GM21390 (cell line): ENCODE measurements around the gene UBASH3B.
A peak's percentile ranks its signal among the peaks of the same experiment; 100 is the strongest.
"Not testable (repeated sequence)": the region's sequence is repeated elsewhere in the genome, so short reads cannot be mapped to it uniquely, and the experiment has no call there.

ENCODE experiments used
- ATAC-seq: cut with Tn5 transposase; IDR thresholded peaks from one replicate; pipeline ENCODE4 v1.9.1; 2021; ENCODE audit not compliant: unreplicated experiment

The UBASH3B gene, protein sequence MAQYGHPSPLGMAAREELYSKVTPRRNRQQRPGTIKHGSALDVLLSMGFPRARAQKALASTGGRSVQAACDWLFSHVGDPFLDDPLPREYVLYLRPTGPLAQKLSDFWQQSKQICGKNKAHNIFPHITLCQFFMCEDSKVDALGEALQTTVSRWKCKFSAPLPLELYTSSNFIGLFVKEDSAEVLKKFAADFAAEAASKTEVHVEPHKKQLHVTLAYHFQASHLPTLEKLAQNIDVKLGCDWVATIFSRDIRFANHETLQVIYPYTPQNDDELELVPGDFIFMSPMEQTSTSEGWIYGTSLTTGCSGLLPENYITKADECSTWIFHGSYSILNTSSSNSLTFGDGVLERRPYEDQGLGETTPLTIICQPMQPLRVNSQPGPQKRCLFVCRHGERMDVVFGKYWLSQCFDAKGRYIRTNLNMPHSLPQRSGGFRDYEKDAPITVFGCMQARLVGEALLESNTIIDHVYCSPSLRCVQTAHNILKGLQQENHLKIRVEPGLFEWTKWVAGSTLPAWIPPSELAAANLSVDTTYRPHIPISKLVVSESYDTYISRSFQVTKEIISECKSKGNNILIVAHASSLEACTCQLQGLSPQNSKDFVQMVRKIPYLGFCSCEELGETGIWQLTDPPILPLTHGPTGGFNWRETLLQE

GRCh38 chr11:122655527-122656072, at the start of gene UBASH3B:
TSS of gene UBASH3B (plus strand) at chr11:122655722. CDS start at chr11:122656050, 328 bp downstream.
- peak; percentile 85 for ATAC-seq

- ATAC-seq: not testable (repeated sequence)
Observed at GRCh38 chr11:122607162-122607561, 48.4 kb upstream of the UBASH3B start.

GRCh38 chr11:122612123-122612824, 43.2 kb upstream of the UBASH3B start:
- no peak for ATAC-seq

DNA sequence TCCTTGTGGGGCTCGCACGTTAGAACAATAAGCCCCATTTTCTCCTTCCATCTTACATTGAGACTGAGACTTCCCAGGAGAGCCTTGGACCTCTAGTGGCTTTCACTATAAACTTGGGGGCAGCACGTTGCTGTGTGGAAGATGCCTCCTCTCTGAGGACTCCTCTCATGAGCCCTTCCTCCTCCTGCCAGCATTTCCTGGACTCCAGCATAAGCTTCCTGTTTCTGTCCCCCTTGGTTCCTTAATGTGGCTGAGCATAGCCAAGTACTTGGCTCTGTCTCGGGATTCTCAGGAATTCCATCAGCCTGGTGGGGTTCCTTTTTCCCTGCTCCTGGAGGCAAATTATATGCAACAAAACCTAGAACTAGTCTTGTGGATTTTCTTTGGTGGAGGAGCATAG, 38.8 kb upstream of the UBASH3B start:
- no peak for ATAC-seq

GRCh38 chr11:122617297-122617696, 38.2 kb upstream of the UBASH3B start:
- ATAC-seq: no peak

- ATAC-seq: no peak
Observed at GRCh38 chr11:122617926-122618325, 37.6 kb upstream of the UBASH3B start.

DNA sequence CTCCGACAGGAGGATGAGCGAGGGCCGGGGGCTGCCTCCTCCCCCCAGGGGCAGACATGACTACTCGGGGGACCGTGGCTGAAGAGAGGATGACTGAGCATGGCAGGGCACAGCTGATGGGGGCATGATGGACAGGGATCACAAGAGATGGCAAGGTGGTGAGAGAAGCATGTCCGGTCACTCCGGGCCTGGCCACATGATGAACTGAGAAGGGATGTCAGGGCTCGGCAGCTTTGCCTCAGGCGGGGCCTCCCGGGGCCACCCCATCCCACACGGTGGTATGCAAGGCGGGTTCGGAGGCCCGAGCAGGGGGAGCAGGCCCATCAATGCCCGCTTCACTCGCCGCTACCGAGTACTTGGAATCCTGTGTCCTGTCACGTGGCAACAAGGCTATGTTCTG, 36.6 kb upstream of the UBASH3B start:
- ATAC-seq: no peak

- no peak for ATAC-seq
Observed at GRCh38 chr11:122619757-122620156, 35.8 kb upstream of the UBASH3B start.

DNA sequence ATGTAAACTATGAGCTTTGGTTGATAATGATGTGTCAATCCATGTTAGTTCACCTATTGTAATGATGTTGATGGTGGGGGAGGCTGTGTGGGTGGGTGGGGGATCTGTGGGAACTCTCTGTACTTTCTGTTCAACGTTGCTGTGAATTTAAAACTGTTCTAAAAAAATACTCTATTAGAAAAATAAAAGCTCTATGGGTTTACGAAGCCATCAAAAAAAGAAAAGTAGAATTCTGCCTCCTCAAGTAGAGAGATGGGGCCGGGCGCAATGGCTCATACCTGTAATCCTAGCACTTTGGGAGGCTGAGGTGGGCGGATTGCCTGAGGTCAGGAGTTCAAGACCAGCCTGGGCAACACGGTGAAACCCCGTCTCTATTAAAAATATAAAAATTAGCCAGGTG, 30.0 kb upstream of the UBASH3B start:
- ATAC-seq: not testable (repeated sequence)

DNA sequence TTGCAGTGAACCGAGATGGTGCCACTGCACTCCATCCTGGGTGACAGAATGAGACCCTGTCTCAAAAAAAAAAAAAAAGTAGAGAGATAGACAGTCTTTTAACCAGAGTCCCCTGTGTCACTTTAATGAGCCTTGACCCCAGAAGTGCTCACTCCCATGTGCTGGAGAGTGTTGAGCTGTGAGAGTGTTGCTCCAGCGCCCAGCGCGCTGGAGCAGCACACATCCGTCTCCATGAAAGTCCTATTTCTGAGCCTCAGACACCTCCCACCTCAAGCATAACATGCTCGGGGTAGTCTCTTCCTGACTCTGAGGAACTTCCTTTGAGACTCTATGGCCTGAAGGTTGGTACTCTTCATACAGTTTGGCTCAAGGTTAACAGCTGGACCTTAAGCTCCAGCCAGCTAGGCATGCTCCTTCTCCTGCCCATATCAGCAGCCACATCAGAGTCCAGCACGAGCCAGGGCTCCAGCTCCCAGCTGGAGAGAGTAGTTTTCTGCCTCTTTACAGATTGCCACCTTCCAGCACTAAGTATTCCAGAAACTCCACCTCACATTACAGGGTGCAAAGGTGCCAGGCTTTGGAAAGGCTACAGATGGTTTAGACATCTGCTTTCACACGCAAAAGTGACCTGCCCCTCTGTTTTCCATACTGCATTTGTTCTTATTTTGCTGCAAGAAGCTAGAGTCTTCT, 29.4 kb upstream of the UBASH3B start:
- ATAC-seq: no peak

DNA sequence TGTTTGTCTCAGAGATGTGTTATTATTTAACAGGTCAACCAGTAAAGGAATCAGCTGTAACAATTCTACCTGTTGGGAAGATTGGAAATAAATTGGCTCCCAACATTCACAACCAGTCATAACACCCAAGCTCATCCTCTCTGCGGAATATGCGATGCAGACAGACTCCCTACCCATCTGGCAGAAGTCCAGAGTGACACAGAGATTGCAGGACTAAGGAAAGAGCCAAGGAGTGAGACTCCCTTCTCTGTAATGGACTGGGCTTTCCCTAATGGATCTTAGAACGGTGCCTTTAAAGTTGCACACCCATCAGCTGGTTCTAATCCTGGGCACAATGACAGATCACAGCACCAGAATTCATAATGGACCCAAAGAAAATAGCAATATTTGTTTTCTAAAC, 27.8 kb upstream of the UBASH3B start:
- no peak for ATAC-seq

DNA sequence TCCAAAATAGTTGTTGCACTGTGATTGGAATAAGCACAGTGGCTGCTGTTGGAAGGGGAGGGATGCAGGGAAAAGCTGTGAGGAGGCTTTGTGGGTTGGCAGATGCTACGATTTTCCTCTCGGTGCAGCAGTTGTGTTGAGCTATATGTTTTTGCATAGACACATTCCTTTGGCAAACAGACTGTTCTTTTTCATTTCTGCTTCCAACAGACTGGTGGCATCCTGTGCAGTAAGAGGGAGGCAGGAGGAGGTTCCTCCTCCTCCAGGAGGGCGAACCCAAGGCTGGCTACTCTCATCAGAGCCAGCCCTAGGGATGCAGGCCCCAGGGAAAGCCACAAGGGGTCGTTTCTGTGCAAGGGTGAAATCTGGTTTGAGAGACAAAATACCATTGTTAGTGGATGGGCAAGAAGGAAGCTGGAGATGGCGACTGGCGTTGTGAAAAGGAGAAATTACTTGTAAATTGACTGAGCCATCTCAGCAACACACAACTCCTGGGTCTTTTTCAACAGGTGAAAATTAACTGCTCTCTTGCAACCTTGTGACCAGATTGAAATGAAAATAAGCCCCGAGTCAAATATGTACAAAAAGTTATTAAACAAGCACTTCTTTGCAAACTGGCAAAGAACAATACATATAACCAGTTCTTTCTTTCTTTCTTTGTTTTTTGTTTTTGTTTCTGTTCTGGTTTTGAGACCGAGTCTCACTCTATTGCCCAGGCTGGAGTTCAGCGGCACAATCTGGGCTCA, 26.5 kb upstream of the UBASH3B start:
- ATAC-seq: no peak

GRCh38 chr11:122632181-122632824, 23.2 kb upstream of the UBASH3B start:
- no peak for ATAC-seq

DNA sequence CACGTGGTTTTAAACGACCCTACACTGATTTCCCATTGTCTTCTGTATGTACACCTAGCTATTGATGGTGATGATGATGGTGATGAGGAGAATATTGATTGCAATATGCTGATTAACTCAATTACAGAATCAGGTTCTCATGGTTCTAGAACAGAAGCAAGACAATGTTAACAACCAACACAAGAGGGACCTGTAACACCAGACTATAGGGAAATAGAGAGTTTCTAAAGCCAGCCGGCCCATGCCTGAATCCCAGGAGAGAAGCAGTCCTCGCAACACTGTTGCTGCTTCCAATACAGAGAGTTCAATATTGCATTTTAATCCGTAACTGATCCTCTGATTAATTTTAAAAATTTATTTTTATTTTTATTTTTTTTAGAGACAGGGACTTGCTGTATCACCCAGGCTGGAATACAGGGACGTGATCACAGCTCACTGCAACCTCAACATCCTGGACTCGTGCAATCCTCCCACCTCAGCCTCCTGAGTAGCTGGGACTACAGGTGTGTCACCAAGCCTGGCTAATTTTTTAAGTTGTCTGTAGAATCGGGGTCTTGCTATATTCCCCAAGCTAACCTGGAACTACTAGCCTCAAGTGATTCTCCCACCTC, 22.2 kb upstream of the UBASH3B start:
- no peak for ATAC-seq

DNA sequence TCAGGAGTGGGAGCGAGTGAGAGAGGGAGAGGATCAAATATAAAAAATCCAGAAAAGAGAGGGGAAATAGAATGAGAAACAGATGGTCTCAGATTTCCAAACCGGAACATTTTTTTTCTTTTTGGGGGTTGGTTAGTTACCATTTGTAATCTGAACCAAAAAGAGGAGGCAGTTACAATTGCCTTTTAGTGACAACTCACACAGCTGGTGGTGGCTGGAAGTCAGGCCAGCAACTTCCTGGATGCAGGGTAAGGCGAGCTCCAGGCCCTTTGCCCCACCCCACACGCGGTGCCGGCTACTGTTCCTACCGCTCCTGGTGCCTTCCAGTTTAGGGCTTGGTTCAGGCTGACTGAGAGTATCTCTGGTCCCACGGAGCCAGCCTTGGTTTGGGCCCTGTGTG, 21.0 kb upstream of the UBASH3B start:
- no peak for ATAC-seq

DNA sequence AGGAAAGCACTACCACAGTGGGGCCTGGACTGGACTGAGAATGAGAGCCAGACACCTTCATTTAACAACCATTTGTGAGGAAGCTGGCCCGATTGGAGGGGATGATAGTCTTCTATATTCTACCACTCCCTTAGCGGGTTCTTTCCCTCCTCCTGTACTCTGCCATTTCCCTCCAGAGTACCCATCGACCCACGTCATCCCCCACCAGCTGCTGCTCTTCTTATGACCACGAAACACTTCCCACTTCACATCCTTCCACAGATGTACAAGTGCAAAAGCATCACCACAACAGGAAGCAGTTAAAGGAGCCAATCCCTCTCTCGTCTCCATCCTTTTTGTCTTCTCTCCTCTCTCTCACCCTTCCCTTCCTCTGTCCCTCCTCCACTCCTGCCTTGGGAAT, 18.0 kb upstream of the UBASH3B start:
- ATAC-seq: no peak

DNA sequence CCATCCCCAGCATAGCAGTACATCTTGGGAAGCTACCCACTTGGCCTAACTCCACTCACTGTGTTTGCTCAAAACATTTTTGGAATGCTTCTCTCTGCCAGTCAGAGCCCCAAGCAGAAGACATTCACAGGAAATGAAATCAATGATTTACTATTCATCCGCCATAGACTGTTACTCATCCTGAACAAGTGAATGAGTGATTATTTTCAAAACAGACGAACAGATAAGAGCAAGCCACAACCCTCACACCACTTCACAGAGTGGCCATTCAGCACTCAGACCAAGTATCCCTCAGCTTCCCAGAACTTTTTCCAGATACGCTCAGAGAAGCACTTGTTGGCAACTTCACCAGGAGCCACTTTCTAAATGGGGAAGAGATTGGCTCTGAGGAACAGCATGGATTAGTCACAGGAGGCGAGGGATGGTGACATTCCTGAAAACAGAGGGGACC, 13.0 kb upstream of the UBASH3B start:
- no peak for ATAC-seq

- no peak for ATAC-seq
Observed at GRCh38 chr11:122642971-122643370, 12.6 kb upstream of the UBASH3B start.

DNA sequence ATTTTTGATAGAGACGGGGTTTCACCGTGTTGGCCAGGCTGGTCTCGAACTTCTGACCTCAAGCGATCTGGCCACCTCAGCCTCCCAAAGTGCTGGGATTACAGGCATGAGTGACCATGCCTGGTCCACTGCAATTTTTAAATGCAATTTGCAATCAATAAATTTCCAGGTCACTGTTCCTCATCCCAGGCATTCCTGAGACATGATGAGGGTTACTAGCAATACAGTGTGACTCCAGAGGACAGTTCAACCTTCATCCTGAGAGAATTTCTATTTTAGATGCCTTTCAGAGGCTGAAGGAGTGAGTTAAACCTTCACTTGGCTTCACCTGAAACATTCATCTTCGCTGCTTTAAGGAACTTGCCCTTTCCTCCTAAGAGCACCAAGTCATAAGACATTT, 9.7 kb upstream of the UBASH3B start:
- ATAC-seq: no peak
